Upper lobe of left lung (tissue), 4 donors: ENCODE data around the gene LRP6.

Experiments
- CTCF ChIP-seq, 6 experiments: fragments of 450-650 bp in 4 of 6; fragments of 200-600 bp in 2 of 6; sonication (generic) in 2 of 6; IDR thresholded peaks; one replicate each; pipeline ENCODE4 v1.5.1; 2016 to 2019; ENCODE audit warnings: antibody characterized with exemption in 6 of 6
- POLR2A ChIP-seq, 4 donors: fragments of 450-650 bp; IDR thresholded peaks; one replicate each; pipeline ENCODE4 v1.5.1; 2016 to 2017; ENCODE audit warnings: antibody characterized with exemption in 4 of 4, mild to moderate bottlenecking in 2 of 4
- POLR2AphosphoS5 ChIP-seq, 2 donors: sonication (generic); formaldehyde crosslinking; IDR thresholded peaks; one replicate each; pipeline ENCODE4 v1.5.1; 2017; ENCODE audit warnings: antibody characterized with exemption in 2 of 2

- TF ChIP-seq CTCF (IDR thresholded peaks at IDR 0.05): no peak
- no peak for TF ChIP-seq POLR2AphosphoS5 (IDR thresholded peaks at IDR 0.05)
- TF ChIP-seq POLR2A (IDR thresholded peaks at IDR 0.05): no peak
Observed at GRCh38 chr12:12212769-12213168, 54.1 kb downstream of the LRP6 start.
